Measurements from ENCODE around the gene ASAP2.

DNA sequence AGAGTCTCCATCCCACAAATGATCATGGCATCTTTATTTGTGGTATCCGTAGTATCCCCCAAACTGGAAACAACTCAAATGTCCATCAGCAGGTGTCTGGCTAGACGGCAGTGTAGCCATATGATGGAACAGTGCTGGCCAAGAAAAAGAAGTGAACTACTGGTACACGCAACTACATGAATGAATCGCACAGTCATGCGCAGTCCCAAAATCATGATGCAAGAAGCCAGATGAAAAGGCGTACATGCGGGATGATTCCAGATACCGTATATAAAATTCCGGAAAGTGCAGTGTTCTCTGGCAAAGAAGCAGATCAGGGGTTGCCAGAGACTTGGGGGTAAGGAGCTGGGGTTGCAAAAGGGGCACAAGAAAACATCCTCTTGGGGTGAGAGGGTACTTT lies 102.5 kb downstream of the ASAP2 start:
- TF ChIP-seq POLR2AphosphoS5 (IDR thresholded peaks at IDR 0.05) (no peak), EP300 (conservative IDR thresholded peaks at IDR 0.05; ENCODE audit: poor library complexity, severe bottlenecking) (no peak), EZH2 (IDR thresholded peaks at IDR 0.05; ENCODE audit: borderline replicate concordance, insufficient read depth, low read length, poor library complexity, severe bottlenecking) (no peak)
- TF ChIP-seq, protein P1, sequence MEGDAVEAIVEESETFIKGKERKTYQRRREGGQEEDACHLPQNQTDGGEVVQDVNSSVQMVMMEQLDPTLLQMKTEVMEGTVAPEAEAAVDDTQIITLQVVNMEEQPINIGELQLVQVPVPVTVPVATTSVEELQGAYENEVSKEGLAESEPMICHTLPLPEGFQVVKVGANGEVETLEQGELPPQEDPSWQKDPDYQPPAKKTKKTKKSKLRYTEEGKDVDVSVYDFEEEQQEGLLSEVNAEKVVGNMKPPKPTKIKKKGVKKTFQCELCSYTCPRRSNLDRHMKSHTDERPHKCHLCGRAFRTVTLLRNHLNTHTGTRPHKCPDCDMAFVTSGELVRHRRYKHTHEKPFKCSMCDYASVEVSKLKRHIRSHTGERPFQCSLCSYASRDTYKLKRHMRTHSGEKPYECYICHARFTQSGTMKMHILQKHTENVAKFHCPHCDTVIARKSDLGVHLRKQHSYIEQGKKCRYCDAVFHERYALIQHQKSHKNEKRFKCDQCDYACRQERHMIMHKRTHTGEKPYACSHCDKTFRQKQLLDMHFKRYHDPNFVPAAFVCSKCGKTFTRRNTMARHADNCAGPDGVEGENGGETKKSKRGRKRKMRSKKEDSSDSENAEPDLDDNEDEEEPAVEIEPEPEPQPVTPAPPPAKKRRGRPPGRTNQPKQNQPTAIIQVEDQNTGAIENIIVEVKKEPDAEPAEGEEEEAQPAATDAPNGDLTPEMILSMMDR (IDR thresholded peaks at IDR 0.05; ENCODE audit: poor library complexity, severe bottlenecking): no peak
